DOHH2 (cell line): ENCODE results near the gene RALGDS.

Experiments used
- H3F3A ChIP-seq: fragments of 200-600 bp; sonication (generic), shearing (Covaris generic); 2 replicates; pipeline ENCODE4 v1.6.0; 2016; ENCODE audit warnings: antibody characterized with exemption, mild to moderate bottlenecking; ENCODE audit not compliant: control insufficient read depth, insufficient read depth
- H3K27ac ChIP-seq: fragments of 200-600 bp; sonication (generic); 2 replicates; pipeline ENCODE4 v1.5.1; 2014; ENCODE audit warnings: low read depth, mild to moderate bottlenecking, low read length, moderate library complexity
- H3K27me3 ChIP-seq: fragments of 200-600 bp; sonication (generic); 2 replicates; pipeline ENCODE4 v1.6.1; 2014; ENCODE audit warnings: mild to moderate bottlenecking, low read length, mixed read lengths; ENCODE audit not compliant: control insufficient read depth
- H3K36me3 ChIP-seq: fragments of 200-600 bp; sonication (generic); 2 replicates; pipeline ENCODE4 v1.6.1; 2014; ENCODE audit warnings: mild to moderate bottlenecking, low read length, moderate library complexity, mixed read lengths; ENCODE audit not compliant: control insufficient read depth
- H3K4me1 ChIP-seq: fragments of 200-600 bp; sonication (generic); 2 replicates; pipeline ENCODE4 v1.6.1; 2014; ENCODE audit warnings: mild to moderate bottlenecking, low read length, mixed read lengths; ENCODE audit not compliant: control insufficient read depth
- H3K4me2 ChIP-seq: fragments of 200-600 bp; sonication (generic); 2 replicates; pipeline ENCODE4 v1.6.0; 2014; ENCODE audit warnings: mild to moderate bottlenecking, low read length, moderate library complexity
- H3K4me3 ChIP-seq: fragments of 200-600 bp; sonication (generic); 2 replicates; pipeline ENCODE4 v1.5.1; 2014; ENCODE audit warnings: mild to moderate bottlenecking, low read length, mixed read lengths
- H3K79me2 ChIP-seq: fragments of 200-600 bp; sonication (generic); 2 replicates; pipeline ENCODE4 v1.6.1; 2014; ENCODE audit warnings: mild to moderate bottlenecking, low read length, mixed read lengths; ENCODE audit not compliant: control insufficient read depth
- H3K9me2 ChIP-seq: fragments of 200-600 bp; sonication (generic); replicated peaks from 2 replicates; pipeline ENCODE4 v1.6.1; 2014; ENCODE audit warnings: mild to moderate bottlenecking, low read length, mixed read lengths; ENCODE audit not compliant: control insufficient read depth
- H3K9me3 ChIP-seq: fragments of 200-600 bp; sonication (generic); 2 replicates; pipeline ENCODE4 v1.6.1; 2014; ENCODE audit warnings: antibody characterized with exemption, low read length, mixed read lengths; ENCODE audit not compliant: control insufficient read depth, insufficient read depth
- H4K20me1 ChIP-seq: fragments of 200-600 bp; sonication (generic); 2 replicates; pipeline ENCODE4 v1.6.0; 2014; ENCODE audit warnings: low read depth, mild to moderate bottlenecking, antibody characterized with exemption, low read length, moderate library complexity; ENCODE audit not compliant: control insufficient read depth, insufficient read depth
- CTCF ChIP-seq: fragments of 200-600 bp; sonication (generic); IDR thresholded peaks from one replicate; pipeline ENCODE4 v1.5.1; 2014; ENCODE audit warnings: antibody characterized with exemption, mild to moderate bottlenecking, low read depth, low read length; ENCODE audit not compliant: poor library complexity, severe bottlenecking
- EZH2phosphoT487 ChIP-seq: fragments of 200-600 bp; sonication (generic); IDR thresholded peaks from 2 replicates; pipeline ENCODE4 v1.6.1; 2017; ENCODE audit warnings: borderline replicate concordance, mild to moderate bottlenecking, antibody characterized with exemption, low read length, moderate library complexity, mixed read lengths

RALGDS gene

GRCh38 chr9:133141833-133142595 is 21.0 kb upstream of the RALGDS start:
- peaks cover 36% of the 10 kb centered on the region for H3K4me1 ChIP-seq

GRCh38 chr9:133140606-133141005 is 19.6 kb upstream of the RALGDS start:
- Histone ChIP-seq H3K4me1 (peaks cover 35% of the 10 kb centered on the region), H4K20me1 (peaks cover 29% of the 10 kb centered on the region), H3K79me2 (peaks cover 83% of the 10 kb centered on the region), H3K9me2 (no peaks in the 10 kb centered on the region), H3F3A (no peaks in the 10 kb centered on the region), H3K27me3 (no peaks in the 10 kb centered on the region), H3K9me3 (no peaks in the 10 kb centered on the region), H3K4me2 (no peak overlapping the region), H3K36me3 (peaks cover 16% of the 10 kb centered on the region), H3K4me3 (no peak overlapping the region), H3K27ac (no peak overlapping the region)
- TF ChIP-seq EZH2phosphoT487 = no peak
- no peak for TF ChIP-seq CTCF

More at GRCh38 chr9:133141833-133142595, 21.0 kb upstream of the RALGDS start:
- H3K27me3 ChIP-seq = no peaks in the 10 kb centered on the region
- no peaks in the 10 kb centered on the region for H3F3A ChIP-seq
- no peak overlapping the region for H3K4me2 ChIP-seq
- H3K36me3 ChIP-seq = peaks cover 21% of the 10 kb centered on the region
- no peaks in the 10 kb centered on the region for H3K9me2 ChIP-seq
- H3K4me3 ChIP-seq = no peak overlapping the region
- no peak for TF ChIP-seq EZH2phosphoT487
- TF ChIP-seq CTCF = no peak
- no peaks in the 10 kb centered on the region for H3K9me3 ChIP-seq
- H3K27ac ChIP-seq = no peak overlapping the region
- peaks cover 92% of the 10 kb centered on the region for H3K79me2 ChIP-seq
- peaks cover 32% of the 10 kb centered on the region for H4K20me1 ChIP-seq

GRCh38 chr9:133140174-133140505 is 19.1 kb upstream of the RALGDS start:
- Histone ChIP-seq H3F3A (no peaks in the 10 kb centered on the region), H3K4me1 (peaks cover 32% of the 10 kb centered on the region), H3K9me3 (no peaks in the 10 kb centered on the region), H3K36me3 (peaks cover 12% of the 10 kb centered on the region), H3K79me2 (peaks cover 83% of the 10 kb centered on the region), H3K4me2 (no peak overlapping the region), H3K9me2 (no peaks in the 10 kb centered on the region), H3K4me3 (no peak overlapping the region), H3K27me3 (no peaks in the 10 kb centered on the region), H4K20me1 (peaks cover 24% of the 10 kb centered on the region), H3K27ac (no peak overlapping the region)
- TF ChIP-seq CTCF (no peak), EZH2phosphoT487 (no peak)
